ENCODE data around the gene ATG7. TPM values are rescaled to one million over a fixed set of nuclear protein-coding genes. Genes with fewer than 3 reads are reported as not detected.

The ATG7 gene
- total RNA-seq, 4 donors from 2014 or later, result 31.3 to 67.7 (median 51.3) TPM

DNA sequence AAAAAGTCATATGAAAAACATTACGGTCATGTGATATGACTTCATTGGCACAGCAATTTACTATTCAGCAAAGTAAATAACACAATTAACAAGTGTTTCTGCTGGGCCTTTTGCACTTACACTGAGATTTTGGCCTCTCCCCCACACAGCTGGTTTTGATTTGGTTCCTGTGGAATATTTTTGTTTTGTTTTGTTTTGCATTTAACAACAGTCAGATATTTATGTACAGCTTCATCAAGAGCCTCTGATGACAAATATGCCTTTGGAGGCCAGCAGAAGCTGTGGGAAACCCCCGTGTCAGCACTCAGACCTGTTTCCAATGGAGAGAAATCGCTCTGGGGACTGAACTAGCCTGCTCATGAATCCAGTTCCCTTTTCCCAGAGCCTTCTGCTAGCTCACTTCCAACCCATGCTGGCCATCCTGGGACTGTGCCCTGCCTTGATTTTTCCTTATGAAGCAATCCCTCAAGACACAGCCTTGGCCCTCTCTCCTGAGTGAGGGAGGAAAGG, 161.9 kb downstream of the ATG7 start:
- TF ChIP-seq, protein P1, sequence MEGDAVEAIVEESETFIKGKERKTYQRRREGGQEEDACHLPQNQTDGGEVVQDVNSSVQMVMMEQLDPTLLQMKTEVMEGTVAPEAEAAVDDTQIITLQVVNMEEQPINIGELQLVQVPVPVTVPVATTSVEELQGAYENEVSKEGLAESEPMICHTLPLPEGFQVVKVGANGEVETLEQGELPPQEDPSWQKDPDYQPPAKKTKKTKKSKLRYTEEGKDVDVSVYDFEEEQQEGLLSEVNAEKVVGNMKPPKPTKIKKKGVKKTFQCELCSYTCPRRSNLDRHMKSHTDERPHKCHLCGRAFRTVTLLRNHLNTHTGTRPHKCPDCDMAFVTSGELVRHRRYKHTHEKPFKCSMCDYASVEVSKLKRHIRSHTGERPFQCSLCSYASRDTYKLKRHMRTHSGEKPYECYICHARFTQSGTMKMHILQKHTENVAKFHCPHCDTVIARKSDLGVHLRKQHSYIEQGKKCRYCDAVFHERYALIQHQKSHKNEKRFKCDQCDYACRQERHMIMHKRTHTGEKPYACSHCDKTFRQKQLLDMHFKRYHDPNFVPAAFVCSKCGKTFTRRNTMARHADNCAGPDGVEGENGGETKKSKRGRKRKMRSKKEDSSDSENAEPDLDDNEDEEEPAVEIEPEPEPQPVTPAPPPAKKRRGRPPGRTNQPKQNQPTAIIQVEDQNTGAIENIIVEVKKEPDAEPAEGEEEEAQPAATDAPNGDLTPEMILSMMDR (IDR thresholded peaks at IDR 0.05), result no peak
- no peak for TF ChIP-seq POLR2A (IDR thresholded peaks at IDR 0.05)
- Histone ChIP-seq H3K4me3 (no peak overlapping the region), H3K9me3 (no peaks in the 10 kb centered on the region), H3K27me3 (no peaks in the 10 kb centered on the region), H3K4me1 (peaks cover 0 to 31% (median 0%) of the 10 kb centered on the region in 3 donors), H3K36me3 (peaks cover 0 to 6% (median 0%) of the 10 kb centered on the region in 3 donors), H3K27ac (peak overlapping the region; percentile 9 to 68 (median 51))
- 75 to 77% methylated on average over 3 of the region's 3 CpGs for WGBS, 2 donors
- no peak for DNase-seq
- intact Hi-C loops (cut with DNase I), result no loop called here

DNA sequence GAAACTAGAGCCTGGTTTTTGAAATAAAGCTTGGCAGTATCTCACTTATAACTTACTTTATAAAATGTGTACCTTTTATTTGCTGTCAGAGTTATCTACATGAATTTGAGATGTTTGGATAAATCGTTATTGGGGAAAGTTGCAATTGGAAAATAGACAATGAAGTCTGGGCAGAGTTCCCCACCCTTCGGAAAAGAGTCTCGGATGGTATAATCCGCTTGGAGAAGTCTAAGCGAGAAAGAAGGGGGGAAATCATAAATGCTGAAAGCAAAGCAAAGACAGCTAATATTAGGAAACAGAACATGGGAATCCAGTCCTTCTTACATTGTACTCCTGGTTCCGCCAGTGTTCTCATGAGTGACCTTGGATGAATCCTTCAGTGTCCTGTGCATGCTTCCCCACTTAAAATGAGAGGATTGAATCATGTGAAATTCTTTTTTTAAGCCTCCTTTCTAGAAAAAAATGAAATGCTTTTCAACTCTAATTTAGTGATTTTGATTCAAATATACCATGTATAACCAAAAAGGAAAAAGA, 162.4 kb downstream of the ATG7 start:
- intact Hi-C loops (cut with DNase I), result no loop called here
- Histone ChIP-seq H3K4me3 (no peak overlapping the region), H3K9me3 (no peaks in the 10 kb centered on the region), H3K4me1 (peaks cover 0 to 31% (median 0%) of the 10 kb centered on the region in 3 donors), H3K27me3 (no peaks in the 10 kb centered on the region), H3K27ac (peak overlapping the region; percentile 9 to 68 (median 51)), H3K36me3 (peaks cover 0 to under 1% (median 0%) of the 10 kb centered on the region in 3 donors)
- no peak for TF ChIP-seq POLR2A (IDR thresholded peaks at IDR 0.05)
- TF ChIP-seq, protein P1 (IDR thresholded peaks at IDR 0.05), result no peak
- 67 to 70% methylated on average over 5 to 6 of the region's 6 CpGs for WGBS, 2 donors
- DNase-seq, result no peak

DNA sequence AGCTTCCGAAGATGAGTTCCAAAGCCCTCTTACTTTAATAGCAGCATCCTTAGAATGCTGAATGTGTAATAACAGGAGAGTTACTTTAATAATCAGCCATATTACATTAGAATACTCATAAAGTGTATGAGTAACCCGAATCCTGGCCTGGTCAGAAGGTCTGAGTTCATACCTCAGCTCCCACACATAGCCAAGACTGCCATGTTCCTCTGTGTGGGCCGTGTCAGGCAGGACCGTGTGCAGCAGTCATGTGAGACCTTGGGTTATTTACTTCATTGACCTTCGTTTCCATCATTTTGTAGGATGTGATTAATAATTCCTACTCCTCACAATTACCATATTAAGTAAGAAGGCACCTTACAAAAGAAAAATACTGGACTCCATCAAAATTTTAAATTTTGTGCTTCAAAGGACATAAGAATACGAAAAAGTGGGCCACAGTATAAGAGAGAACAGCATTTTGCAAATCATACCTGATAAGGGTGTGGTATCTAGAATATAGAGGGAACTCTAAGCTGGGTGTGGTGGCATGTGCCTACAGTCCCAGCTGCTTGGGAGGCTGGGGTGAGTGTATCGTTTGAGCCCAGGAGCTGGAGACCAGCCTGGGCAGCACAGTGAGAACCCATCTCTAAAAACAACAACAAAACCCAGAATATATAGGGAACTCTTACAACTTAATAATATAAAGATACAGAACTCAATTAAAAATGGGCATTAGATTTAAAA, 163.4 kb downstream of the ATG7 start:
- H3K9me3 ChIP-seq, result no peaks in the 10 kb centered on the region
- intact Hi-C loops (cut with DNase I), result no loop called here
- 84 to 85% methylated on average over 7 of the region's 7 CpGs for WGBS, 2 donors
- no peak overlapping the region for H3K4me3 ChIP-seq
- peak overlapping the region in 2 of 4 donors; percentile 8 to 68 for H3K27ac ChIP-seq
- TF ChIP-seq, protein P1 (IDR thresholded peaks at IDR 0.05), result no peak
- TF ChIP-seq POLR2A (IDR thresholded peaks at IDR 0.05), result no peak
- DNase-seq, result no peak
- no peaks in the 10 kb centered on the region for H3K27me3 ChIP-seq
- H3K4me1 ChIP-seq, result peaks cover 0 to 31% (median 0%) of the 10 kb centered on the region in 3 donors
- H3K36me3 ChIP-seq, result no peaks in the 10 kb centered on the region

DNA sequence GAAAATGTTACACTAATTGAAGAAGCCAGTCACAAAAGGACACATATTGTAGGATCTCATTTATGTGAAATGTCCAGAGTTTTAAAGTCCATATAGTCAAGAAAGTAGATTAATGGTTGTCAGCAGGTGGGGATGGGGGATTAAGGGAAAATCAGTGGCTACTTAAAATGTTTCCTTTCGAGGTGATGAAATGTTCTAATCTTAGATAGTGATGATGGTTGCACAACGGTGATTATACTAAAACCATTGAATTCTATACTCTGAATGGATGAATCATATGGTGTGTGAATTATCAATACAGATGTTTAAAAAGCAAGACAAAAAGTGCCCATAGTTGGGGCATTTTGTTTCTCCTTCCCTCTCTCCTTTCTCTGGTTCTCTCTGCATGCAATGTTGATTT, 164.6 kb downstream of the ATG7 start:
- 72 to 81% methylated on average over 2 of the region's 2 CpGs for WGBS, 2 donors
- intact Hi-C loops (cut with DNase I), result no loop called here
- no peak for DNase-seq

More for the DNA sequence above, 164.6 kb downstream of the ATG7 start:
- Histone ChIP-seq H3K27ac (no peak overlapping the region), H3K4me1 (peaks cover 0 to 24% (median 0%) of the 10 kb centered on the region in 3 donors), H3K9me3 (no peaks in the 10 kb centered on the region), H3K4me3 (no peak overlapping the region), H3K27me3 (no peaks in the 10 kb centered on the region), H3K36me3 (no peaks in the 10 kb centered on the region)
- TF ChIP-seq, protein P1 (IDR thresholded peaks at IDR 0.05), result no peak
- no peak for TF ChIP-seq POLR2A (IDR thresholded peaks at IDR 0.05)
